Left forelimb (tissue), 1 donor: Measurements from ENCODE around the gene RAMACL.

Experiments
- DNase-seq: peaks from one replicate; pipeline ENCODE4 v3.0.0-alpha.2; 2018; ENCODE audit warnings: low spot score

RAMACL gene

DNA sequence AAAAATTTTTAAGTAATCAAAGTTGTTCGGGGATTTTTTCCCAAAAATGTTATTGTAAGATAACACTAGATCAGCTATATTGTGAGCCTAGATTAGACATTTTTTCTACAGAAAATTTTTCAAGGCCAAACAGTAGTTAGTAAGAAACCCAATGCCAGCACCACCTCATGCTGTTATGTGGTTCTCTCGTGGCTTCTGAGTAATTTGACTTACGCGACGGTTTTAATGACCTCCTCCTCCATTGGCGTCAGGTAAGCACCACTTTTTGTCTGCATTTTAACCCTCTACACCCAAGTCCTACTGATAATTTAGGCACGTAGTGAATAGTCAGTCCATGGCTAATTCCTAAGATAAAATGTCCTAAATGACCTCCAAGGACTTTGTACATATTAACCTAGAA, 30.9 kb upstream of the RAMACL start:
- DNase-seq = no peak

DNA sequence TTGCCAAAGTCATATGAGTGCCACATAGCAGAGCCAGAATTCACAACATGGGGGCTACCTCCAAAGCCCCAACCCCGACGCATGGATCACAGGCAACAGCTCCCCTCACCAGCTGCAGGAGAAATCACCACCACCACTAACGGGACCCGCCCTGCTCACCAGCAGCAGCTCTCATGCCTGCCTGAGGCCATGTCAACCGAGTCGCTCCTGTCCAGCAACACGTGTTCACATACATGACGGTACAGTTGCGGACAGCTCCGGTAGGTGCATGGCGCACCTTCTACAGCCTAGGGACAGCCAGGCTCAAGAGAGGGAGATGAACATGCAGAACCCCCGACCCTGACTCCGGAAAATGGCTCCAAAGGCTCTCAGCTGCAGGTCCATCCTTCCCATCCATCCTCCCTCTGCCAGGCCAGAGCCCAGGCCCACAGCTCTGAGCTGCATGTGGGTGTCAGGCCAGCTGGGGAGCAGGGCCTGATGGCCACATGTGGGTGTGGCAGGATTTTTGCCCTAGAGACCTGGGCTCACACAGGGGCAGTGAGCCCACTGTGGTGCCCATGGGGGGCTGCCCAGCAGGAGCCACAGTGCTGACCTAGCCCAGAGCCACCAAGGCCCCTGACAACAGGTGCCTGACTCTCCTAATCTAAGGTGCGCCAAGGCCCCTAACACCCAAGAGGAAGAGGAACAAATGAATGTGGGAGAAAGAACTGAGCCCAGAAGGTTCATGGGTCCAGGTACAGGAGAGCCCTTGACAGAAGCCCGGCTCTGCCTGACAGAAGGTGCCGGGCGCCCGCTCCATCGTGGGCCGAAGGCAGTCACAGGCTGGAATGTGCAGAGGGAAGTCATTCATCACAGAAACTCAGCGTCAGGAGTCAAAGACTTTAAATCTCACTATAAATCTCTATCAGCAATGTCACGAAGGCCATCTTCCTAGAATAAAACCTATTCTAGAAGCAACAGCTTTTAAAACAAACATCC, 30.1 kb upstream of the RAMACL start:
- no peak for DNase-seq

DNA sequence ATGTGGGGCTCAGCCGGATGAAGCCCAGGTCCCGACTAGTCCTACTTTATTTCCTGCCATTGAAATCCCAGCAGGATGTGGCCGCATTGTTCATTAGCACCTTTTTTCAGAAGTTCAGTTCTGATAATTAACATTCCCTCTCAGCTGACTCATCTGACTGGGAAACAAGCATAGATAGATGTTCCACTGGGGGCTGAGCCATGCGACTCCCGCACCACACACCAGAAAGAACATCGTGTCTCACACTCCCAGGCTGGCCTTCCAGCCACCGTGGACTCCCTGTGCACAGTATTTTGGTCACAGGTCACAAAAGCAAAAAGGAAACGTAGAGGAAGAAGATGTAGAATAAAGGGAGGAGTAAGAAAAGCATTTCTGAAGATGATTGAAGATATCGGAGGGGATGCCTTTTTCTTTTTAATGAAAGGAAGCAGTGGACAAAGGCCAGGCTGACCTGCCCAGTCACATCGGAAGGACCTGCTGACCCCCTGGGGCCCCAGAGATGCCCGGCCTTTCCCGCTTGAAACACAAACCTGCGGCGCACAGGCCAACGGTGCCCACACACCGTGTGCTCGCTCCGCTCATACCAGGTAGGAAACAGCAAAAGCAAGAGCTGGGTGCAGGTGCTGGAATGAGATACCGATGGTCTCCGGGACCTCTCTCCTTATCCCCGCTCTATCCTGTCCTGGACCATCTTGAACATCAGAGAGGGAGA, 28.7 kb upstream of the RAMACL start:
- no peak for DNase-seq

DNA sequence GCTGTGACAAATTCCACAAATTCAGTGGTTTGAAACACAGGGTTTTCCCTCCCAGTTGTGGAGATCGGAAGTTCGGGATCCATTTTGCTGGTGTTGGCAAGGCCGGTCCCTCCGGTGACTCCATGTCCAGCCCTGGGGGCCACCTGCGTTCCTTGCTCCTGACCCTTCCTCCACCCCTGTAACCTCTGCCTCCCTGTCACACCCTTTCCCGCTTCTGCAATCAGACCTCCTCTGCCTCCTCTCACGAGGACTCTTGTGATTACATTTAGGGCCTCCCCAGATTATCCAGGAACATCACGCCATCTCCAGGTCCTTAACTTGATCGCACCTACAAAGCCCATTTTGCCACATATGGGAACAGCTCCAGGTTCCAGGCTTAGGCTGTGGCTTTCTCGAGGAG, 28.1 kb upstream of the RAMACL start:
- DNase-seq = no peak

DNA sequence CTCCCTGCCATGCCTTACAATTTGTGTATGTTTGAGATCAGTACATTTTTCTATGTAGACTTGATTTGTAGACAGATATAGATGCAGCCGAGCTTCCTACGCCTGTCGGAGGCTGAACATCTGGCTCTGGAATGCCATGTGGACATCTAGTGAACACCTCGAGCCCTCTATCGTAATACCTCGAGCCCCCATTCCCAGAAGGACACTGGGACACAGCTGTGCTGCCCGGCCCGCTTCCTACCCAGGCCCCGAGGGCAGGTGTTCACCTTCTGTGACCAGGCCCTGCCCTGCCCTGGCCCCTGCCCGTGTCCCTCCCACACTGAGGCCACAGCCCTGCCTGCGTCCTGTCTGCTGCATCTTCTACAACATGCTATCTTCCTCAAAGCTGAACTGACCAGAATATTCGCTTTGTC, 27.7 kb upstream of the RAMACL start:
- no peak for DNase-seq

DNA sequence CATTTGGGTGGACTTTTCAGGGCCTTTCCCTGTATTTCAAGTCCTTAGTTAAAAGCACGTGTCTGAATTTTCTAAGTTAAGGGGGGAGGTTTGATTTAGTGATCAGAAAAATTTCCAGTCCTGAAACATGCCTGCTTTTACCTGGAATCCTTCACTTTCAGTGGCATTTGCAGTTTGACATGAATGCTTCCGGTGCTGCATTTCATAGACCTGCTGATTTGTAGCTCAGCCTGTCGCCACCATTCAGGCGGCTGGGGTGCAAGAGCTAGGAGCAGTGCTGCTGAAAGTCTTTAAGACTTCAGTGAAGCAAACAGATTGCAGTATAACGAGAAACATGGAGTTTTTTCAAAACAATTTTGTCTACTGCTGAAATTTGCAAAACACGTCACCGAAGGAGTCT, 26.5 kb upstream of the RAMACL start:
- no peak for DNase-seq

DNA sequence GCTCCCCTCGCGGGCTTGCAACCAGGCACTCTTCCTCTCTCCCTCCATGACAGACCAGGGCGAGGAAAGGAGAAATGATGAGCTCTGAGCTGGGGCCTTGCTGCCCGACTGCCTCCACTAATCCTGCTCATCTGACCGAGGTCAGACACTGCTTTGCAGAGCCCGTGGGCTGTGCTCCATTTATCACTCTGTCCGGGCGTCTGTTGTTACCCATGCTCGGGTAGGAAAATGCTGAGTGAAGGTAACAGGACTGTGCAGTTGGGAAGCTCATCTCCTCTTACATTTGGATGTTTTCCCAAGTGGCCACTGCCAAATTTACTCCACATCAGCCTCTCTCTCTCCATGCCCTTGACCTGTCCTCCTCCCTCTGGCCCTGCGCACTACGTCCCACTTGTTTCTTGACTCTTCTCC, 26.0 kb upstream of the RAMACL start:
- no peak for DNase-seq

DNA sequence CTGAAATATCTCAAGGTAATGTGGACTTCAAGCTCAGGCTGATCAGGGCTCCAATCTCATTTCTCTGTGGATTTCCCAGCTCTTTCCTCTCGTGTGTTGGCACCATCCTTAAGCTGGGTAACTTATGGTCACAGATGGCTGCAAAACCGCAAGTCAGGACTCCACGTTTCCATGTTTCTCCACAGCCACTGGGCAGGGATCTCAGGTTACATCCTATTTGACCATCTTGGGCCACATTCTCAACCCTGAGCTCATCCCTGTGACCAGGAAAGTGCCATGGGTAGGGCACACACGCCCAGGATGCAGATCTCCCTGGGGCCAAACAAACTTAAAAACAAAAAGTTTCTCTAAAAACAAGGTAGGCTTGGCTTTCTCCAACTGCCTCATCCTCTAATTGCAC, 25.2 kb upstream of the RAMACL start:
- DNase-seq = no peak

DNA sequence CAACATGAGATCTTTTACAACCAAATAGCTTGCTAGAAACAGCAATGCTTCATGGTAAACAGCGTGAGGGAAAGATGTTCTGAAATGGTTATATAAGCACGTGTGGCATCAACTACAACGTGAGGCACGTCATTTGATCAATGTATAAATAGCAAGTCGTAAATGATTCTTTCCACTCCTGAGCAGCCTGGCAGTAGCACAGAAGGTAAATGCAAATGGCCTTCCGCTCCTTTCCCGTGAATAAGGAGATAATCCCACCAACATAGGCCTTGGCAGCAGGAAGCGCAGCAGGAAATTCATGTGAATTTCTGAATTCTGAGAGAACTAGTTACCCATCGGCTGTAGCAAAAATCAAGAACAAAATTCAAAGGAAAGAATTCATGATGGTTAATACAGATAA, 23.6 kb upstream of the RAMACL start:
- DNase-seq = no peak

DNA sequence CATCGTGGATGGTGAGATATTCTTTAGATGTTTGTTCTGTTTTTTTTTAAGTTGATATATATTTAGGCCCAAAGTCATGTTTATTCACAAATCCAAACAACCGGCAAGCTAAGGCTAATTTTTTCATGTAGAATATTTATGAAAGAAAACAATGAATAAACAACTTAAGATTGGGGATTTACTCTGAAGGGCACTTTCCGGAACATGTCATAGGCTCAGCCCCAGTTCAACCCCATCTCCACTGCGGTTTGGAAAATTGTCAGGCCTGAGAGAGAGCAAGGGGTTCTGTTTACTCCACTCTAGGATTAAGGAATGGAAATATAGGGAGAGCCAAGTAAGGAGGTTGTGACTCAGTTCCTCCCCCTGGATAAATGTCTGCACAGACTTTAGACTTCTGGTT, 22.3 kb upstream of the RAMACL start:
- DNase-seq = no peak

DNA sequence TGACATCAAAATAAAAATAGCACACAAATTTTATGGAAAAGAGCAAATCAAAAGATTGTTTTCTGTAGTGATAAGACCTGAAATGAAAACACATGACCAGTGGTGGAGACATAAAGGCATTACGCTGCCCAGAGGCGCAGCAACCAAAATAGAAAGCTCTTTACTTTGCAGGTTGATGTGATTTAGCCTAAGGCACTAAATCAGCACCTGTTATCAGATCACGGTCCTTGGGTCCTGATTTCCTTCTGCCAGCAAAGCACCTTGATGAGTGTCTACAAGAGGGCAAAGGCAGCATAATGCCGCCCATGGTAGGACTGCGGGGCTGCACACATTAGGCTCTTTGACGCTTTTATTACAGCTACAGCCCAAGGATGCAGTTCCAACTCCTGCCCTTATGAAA, 19.3 kb upstream of the RAMACL start:
- no peak for DNase-seq

DNA sequence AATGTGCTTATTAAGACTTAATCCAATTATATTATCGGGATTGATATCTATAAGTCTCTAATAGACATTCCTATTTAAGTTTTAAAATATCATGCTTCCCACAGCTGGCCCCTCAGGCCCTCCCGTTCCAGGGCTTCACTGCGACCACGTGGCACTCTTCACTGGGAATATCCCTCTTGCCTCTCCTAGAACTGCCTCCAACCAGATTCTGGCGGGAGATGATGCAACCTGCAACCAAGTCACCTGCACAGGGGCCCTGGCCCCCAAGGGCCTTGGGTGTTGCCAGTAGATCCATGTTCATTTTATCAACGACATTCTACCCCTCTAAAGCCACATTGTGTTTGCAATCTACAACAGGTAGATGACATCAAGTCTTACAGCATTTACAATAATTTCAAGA, 18.4 kb upstream of the RAMACL start:
- DNase-seq = no peak

DNA sequence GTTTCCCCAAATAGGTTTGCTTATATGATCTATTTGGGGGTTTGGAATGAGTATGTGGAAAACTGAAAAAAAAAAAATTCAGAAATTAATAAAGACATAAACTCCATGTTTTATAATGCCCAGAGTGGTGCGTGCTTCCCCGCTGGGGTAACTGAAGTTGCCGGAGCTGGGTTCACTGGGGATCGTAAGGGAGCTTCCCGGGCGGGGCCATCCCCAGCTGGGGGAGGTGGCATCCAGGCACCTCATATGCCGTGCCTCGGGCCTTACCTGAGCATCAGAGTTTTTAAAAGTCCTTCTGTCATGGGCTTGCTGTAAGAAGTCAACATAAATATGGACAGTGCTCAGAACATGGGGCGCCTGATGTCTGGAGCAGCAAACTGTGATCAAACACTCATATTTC, 17.9 kb upstream of the RAMACL start:
- no peak for DNase-seq

DNA sequence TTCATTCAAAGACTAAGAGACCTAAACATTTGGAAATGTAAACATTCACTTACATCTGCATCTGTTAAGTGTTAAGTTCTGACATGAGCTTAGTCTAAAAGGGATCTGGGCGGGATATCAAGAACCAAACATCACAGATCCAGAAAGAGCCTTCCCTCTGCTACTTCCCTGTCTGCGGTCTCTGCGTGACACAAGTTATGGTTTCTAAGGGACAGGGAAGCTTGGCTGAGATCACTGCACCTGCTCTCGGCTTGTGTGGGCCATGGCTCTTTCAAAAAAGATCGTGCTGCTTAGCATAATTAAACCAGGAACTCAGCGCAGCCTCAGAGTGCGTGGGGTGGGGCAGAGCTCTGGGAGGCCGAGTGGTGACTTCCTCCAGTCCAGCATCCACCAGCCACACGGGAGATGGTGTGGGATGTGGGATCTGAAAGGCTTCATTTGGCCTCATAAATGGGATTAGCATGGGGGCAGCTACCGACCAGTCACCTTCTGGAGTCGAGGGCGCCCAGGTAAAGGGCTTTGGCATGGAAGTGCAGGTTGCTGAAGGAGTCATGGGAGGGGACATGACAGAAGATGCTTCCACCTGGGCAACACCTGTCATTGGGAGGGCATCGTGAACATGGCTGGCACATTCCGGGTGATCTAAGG, 16.7 kb upstream of the RAMACL start:
- no peak for DNase-seq

DNA sequence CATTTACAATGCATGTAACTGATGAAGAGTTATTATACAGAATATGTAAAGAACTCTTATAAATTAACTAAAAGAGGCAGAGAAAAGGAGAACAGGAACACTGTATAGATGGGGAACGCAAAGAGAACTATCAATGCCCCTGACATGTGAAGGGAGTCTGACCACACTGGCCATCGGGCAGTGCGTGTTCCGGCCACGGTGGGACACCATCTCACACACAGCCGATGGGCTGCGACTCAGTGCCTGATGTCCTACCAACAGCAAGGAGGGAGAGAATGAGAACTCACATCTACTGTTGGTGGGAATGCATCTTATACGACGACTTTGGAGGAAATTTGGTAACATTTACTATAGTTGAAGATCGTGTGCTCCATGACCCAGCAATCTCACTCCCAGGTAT, 15.5 kb upstream of the RAMACL start:
- no peak for DNase-seq

DNA sequence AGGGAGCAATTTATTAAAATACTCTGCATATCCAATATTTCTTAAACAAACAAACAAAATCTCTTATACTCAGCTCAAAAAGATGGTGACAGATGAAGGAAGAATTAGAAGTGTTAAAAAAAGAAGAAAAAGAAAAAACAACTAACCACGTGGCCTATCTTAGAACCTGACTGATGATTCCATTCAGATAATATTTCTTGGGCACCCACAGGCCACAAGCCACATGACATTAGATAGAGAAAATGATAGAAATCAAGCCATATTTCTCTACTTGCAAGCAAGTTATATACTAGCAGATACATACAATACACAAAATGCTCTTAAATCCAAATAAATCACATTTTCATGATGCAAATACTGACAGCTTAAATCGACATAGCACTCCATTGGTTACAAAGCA, 14.5 kb upstream of the RAMACL start:
- no peak for DNase-seq

DNA sequence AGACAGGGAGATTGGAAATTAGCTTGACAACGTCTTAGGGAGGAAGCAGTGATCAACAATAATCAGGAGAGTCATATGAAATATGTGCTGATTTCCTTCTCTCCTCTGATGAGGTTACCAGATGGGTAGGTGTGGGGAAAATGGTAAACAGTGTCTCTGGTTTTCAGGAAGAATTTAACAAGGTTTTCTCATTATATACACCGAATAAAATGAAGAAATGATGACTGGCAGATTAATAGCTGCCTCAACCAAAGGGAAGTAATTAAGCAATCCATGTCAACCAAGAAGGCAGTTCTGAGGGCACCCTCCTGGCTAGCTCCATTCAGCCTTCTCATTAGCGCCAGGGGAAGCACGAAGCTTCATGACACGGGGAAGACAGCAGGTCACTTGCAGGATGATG, 12.7 kb upstream of the RAMACL start:
- no peak for DNase-seq

DNA sequence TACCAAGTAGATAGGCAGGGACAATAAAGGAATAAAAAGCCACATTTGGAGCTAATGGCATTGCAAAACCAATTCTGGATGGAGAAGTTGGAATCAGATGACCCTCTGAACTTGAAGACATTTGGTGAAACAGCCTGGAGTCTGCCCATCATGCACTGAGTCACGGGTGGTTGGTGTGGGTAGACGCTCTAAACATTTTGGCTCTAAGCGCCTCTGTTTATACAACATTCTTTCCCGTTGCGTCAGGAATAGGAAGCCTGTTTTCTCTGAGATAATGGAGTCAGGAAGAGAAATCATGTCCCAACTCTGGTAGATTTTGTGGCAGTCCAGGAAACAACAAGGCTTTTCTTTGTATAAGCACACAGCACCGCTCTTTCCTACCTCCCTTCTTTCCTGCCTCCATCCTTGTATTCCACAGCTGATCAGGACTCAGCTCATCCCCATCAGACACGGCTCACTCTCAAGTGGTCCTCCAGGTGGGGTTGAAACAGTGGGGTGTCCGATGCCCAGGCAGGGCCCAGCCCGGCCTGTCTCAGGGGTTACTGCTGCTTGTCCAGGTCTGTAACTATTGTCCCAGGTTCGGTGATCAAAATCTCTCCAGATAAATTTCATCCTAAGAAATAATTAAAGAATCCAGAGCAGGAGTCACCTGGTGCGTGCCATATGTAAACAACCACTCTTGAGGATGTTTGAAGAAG, 12.1 kb upstream of the RAMACL start:
- no peak for DNase-seq

DNA sequence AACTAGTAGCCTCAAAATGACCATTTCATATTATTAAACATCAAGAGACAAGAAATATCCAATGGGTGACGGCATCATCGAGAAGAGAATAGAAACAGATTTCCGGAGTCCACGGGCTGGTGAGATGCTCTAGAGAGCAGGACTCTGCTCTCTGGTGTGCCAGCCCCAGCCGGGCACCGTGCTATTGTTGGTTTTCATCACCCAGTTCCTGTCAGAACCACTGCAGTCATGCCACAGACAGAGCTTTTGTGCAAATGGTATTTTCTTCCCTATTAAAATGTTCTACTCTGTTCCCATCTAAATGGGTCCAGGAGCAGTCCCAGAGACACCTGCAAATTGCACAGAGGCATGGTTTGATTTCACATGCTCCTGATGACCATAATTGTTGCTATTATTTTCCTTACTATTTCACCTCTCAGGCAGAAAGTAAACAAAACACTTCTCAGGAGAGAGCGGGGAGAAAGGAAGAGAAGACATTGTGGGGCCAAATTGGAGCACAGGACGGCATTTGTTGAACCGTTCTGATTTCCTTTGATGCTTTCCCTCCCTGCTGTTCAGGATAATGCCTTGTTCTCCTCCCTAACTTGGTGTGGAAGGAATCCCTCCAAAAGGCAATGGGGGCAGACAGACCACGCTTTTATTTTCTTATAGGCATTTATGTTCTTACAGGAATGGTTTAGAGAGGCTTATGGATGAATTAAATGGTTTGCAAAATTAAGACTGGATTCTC, 11.4 kb upstream of the RAMACL start:
- DNase-seq = no peak

DNA sequence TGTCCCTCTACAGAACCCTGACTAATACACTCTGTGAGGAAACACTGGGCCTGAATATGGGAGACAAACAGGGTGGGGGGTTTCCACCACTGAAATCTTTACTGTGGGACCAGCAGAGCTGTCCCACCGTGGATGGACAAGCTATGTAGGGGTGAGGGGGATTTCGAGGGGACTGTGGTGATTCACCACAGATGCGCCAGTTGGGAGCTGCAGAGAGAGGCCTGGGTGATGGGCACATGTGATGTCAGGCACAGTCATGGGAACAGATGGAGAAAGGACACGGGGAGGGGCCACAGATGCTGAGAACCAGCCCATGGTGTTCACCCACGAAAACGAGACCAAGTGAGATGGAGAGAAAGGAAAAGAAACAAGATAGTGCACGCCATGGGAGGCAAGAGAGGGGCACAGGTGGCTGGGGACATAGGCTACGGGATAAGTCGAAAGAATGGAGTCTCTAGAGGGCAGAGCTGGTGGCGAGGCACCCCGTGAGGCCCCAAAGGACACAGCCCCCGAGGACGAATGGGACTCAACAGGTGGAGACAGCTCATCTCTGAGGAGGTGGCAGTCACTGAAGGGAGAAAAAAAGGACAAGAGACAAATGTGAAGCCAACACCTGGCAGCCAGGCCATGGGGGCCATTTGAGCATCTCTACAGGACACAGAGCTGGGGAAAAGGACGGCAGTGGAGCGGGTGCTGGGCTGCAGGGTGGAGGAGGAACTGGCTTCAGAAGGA, 10.5 kb upstream of the RAMACL start:
- DNase-seq = no peak

DNA sequence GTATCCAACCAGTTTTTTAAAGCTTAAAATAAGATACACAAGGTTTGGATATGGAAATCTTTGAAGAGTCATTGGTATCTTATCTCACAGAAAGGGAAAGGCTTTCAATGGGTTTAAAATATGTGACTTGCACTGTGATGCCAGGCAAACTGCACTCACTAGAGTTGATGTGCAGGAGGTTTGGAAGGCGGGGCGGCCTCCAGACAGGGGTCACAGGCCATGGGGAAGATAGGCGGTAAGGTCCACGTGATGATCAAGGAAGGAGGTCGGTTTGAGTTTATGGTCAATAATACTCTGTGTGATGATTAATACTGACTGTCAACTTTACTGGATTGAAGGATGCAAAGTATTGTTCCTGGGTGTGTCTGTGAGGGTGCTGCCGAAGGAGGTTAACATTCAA, 9.5 kb upstream of the RAMACL start:
- DNase-seq = no peak
